WERI-Rb-1 (cell line): ENCODE data around the gene SULT2B1.
A peak's percentile ranks its signal among the peaks of the same experiment; 100 is the strongest.

Experiments used
- DNase-seq: peaks from one replicate; pipeline ENCODE4 v3.0.0-alpha.2; 2020
- H3K27ac ChIP-seq: fragments of 250-450 bp; sonication (Bioruptor Pico); 2 replicates; pipeline ENCODE4 v1.5.1; 2020; ENCODE audit warnings: mild to moderate bottlenecking, moderate library complexity
- H3K27me3 ChIP-seq: fragments of 250-450 bp; sonication (Bioruptor Pico); 2 replicates; pipeline ENCODE4 v1.5.1; 2021; ENCODE audit warnings: mild to moderate bottlenecking, low read depth, moderate library complexity; ENCODE audit not compliant: insufficient read depth, severe bottlenecking
- H3K36me3 ChIP-seq: fragments of 250-450 bp; sonication (Bioruptor Pico); 2 replicates; pipeline ENCODE4 v1.5.1; 2020; ENCODE audit warnings: mild to moderate bottlenecking, moderate library complexity
- H3K4me3 ChIP-seq: 2 replicates; pipeline ENCODE4 v1.5.1; 2011; ENCODE audit warnings: low read depth, mild to moderate bottlenecking, control low read depth, low read length
- H3K9me3 ChIP-seq: fragments of 250-450 bp; sonication (Bioruptor Pico); 2 replicates; pipeline ENCODE4 v1.5.1; 2021; ENCODE audit warnings: mild to moderate bottlenecking, moderate library complexity; ENCODE audit not compliant: severe bottlenecking
- TF ChIP-seq, protein P1 (sequence below): IDR thresholded peaks from 2 replicates; pipeline ENCODE4 v1.5.1; 2011; ENCODE audit warnings: low read depth, mild to moderate bottlenecking, control low read depth, inconsistent platforms, low read length

The SULT2B1 gene

DNA sequence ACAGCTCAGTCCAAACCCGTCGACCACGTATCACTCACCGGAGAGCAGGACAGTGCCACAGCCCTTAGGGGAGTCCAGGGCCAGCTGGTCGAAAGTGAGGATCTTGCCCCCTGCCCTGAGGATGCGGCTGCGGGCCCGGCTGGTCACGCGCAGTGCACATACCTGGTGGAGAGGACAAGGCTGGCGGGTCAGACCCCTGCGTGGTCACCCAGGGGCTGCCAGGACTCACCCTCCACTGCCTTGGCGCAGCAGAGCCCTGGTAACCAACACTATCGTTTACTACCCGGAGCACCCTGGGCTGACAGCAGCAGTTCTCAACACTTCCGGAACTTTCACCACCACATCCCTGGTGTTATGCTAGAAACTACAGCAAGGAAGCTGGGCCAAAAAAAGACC is 64.1 kb downstream of the SULT2B1 start:
- Histone ChIP-seq H3K4me3 (no peak overlapping the region), H3K27me3 (no peaks in the 10 kb centered on the region), H3K9me3 (no peaks in the 10 kb centered on the region), H3K27ac (no peak overlapping the region), H3K36me3 (peaks cover 47% of the 10 kb centered on the region)
- TF ChIP-seq, protein P1, sequence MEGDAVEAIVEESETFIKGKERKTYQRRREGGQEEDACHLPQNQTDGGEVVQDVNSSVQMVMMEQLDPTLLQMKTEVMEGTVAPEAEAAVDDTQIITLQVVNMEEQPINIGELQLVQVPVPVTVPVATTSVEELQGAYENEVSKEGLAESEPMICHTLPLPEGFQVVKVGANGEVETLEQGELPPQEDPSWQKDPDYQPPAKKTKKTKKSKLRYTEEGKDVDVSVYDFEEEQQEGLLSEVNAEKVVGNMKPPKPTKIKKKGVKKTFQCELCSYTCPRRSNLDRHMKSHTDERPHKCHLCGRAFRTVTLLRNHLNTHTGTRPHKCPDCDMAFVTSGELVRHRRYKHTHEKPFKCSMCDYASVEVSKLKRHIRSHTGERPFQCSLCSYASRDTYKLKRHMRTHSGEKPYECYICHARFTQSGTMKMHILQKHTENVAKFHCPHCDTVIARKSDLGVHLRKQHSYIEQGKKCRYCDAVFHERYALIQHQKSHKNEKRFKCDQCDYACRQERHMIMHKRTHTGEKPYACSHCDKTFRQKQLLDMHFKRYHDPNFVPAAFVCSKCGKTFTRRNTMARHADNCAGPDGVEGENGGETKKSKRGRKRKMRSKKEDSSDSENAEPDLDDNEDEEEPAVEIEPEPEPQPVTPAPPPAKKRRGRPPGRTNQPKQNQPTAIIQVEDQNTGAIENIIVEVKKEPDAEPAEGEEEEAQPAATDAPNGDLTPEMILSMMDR = no peak
- DNase-seq = no peak

DNA sequence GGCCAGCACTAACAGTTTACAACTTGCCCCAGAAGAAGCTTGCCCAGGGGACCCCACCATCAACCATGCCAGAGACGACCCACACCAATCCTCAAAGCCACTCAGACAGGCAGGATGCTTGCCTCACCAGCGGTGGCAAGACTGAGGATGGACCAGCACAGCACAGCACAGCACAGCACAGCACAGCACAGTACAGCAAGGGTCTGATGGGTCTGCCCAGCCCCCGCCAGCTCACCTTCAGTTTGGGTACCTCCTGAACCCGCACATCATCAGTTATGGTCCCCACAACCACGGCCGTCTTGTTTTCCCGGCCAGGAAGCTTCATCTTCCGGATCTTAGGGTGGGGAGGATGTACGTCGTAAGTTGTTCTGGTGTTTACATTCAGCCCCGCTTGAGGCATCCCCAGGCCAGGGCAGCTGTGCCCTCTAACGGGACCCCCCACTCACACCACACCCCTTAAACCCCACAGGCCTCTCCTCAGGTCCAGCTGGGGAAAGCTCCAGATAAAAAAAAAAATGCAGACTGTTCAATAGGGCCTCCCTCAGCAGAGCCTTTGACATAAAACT is 64.6 kb downstream of the SULT2B1 start:
- no peak overlapping the region for H3K4me3 ChIP-seq
- H3K36me3 ChIP-seq = peaks cover 47% of the 10 kb centered on the region
- no peak for DNase-seq
- H3K9me3 ChIP-seq = no peaks in the 10 kb centered on the region
- H3K27ac ChIP-seq = no peak overlapping the region
- H3K27me3 ChIP-seq = no peaks in the 10 kb centered on the region
- TF ChIP-seq, protein P1 = no peak

DNA sequence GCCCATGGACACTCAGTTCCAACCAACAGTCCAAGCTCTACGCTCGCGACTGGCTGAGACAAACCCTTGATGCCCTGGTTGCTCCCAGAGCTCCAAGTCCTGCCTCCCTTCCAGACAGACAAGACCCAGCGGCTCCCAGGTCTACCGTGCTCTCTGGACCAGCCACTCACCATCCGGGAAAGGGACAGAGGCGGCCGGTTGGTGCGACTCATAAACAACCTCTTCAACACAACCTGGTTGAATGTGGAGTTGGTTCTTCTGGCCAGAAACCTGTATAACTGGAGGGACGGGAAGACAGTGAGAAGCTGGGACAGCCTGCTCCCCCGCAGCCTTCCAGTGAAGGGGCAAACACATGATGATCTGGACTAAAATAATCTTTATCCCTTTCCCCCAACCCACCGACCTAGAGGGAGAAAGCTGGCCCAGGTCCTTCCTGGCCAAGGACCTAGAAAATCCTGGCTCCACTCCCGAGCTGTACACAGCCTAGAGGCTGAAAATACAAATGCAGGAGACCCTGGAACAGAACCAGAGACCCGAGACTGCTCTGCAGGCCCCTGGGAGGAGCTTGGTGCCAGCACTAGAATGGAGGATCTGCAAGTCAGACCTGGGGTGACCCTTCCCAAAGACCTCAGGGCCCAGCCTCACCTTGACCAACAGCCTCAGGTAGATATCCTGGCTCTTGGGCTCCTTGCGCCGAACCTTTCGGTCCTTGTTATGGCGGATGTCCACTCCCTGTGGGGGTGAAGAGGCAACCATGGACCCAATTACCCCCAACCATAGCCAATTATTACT is 65.4 kb downstream of the SULT2B1 start:
- Histone ChIP-seq H3K27me3 (no peaks in the 10 kb centered on the region), H3K36me3 (peaks cover 47% of the 10 kb centered on the region), H3K27ac (peak overlapping the region; percentile 86; the same call in 1 of the 2 replicates), H3K9me3 (no peaks in the 10 kb centered on the region), H3K4me3 (no peak overlapping the region)
- TF ChIP-seq, protein P1 = no peak
- DNase-seq = no peak

DNA sequence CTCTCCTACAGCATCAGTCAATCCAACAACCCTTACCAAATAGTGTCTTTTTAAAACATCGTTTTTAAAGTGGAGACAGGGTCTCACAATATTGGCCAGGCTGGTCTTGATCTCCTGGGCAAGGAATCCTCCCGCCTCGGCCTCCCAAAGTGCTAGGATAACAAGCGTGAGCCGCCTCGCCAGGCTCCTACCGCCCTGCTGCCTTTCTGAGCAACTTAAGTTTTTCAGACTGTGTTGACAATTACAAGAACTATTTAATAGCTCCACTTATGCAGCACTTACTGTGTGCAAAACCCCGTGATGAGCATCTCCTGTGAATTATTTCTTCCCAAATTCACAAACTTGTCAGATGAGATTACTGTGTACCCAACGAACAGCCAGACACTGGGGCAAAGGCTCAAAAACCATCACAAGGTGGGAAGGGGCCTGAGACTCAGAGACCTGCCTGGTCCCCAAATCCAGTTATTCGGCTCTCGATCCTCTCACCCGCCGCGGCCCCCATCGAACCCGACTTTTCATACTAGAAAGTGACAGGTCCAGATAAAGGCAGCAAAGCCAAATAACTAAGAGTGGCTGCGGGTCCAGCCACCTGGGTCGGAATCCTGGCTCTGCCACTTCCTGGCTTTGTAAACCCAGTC is 66.4 kb downstream of the SULT2B1 start:
- Histone ChIP-seq H3K9me3 (no peaks in the 10 kb centered on the region), H3K27ac (peak overlapping the region; percentile 86), H3K27me3 (no peaks in the 10 kb centered on the region), H3K36me3 (peaks cover 47% of the 10 kb centered on the region), H3K4me3 (peak overlapping the region; percentile 97)
- no peak for DNase-seq
- TF ChIP-seq, protein P1 = no peak

DNA sequence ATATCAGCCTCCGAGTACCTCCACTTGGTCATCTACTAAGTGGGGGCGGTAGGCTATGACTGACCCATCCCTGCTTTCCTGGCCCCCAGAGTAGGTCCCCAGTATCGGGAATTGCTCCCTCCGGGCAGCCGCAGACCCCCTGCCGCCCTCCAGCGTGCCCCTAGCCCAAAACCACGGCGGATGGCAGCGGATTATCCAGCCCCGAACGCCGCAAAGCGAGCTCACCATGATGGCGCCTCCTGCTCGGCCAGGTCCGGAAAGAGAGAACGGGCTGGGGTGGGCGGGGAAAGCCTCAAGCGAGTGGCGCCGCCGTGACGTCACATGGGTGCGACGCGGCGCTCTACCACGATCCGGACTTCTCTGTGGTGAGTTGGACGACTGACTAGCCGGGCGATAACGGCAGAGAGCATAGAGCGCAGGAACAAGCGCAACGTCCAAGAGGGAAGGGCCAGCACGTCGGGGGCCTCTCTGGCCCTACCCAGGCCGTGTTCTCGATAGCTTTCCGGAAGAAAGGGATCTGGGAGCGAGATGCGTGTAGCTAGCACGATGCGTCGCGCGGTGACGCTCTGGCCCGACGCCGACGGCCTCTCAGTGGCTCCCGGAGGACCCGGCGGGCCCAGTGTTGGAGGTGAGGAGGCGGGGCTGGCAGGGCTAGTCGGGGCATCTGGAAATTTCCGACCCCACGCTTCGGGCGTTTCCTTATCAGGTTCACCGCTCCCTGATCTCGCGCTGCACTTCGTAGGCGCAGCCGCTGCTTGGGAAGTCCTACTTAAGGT is 67.1 kb downstream of the SULT2B1 start, which contains the start of the genes RPL18 and SPHK2:
RPL18 (minus strand) TSS at position 263 of the 776 bp plus-strand sequence; CDS start at position 228, 35 bp downstream.
SPHK2 (plus strand) TSS at position 591 of the 776 bp plus-strand sequence. CDS start 1,009 bp downstream, outside the sequence.
- Histone ChIP-seq H3K27me3 (no peaks in the 10 kb centered on the region), H3K4me3 (peak within 1 kb of the TSS; percentile 97), H3K9me3 (no peaks in the 10 kb centered on the region), H3K27ac (peak within 1 kb of the TSS; percentile 86), H3K36me3 (peaks cover 42% of the 10 kb centered on the region)
- DNase-seq = peak; percentile 98
- TF ChIP-seq, protein P1 = no peak
